Rectal smooth muscle tissue (tissue), 1 donor: ENCODE measurements around the gene PPP3R1.

Experiments used
- H3K27ac ChIP-seq: one replicate; pipeline ENCODE4 v1.7.0; 2013; ENCODE audit warnings: low read depth, low read length, inconsistent platforms
- H3K27me3 ChIP-seq: one replicate; pipeline ENCODE4 v1.7.0; 2013; ENCODE audit warnings: low read length; ENCODE audit not compliant: control insufficient read depth, insufficient read depth
- H3K36me3 ChIP-seq: one replicate; pipeline ENCODE4 v1.7.0; 2013; ENCODE audit warnings: low read length; ENCODE audit not compliant: control insufficient read depth, insufficient read depth
- H3K4me1 ChIP-seq: one replicate; pipeline ENCODE4 v1.7.0; 2013; ENCODE audit warnings: low read length; ENCODE audit not compliant: control insufficient read depth, insufficient read depth
- H3K4me3 ChIP-seq: one replicate; pipeline ENCODE4 v1.7.0; 2013; ENCODE audit warnings: low read length
- H3K9ac ChIP-seq: one replicate; pipeline ENCODE4 v1.7.0; 2013; ENCODE audit warnings: low read length

Gene PPP3R1

GRCh38 chr2:68222287-68222686 is 30.0 kb downstream of the PPP3R1 start:
- no peak overlapping the region for H3K27ac ChIP-seq
- H3K9ac ChIP-seq: no peak overlapping the region
- no peaks in the 10 kb centered on the region for H3K27me3 ChIP-seq
- H3K4me1 ChIP-seq: peaks cover 16% of the 10 kb centered on the region
- no peaks in the 10 kb centered on the region for H3K36me3 ChIP-seq
- no peak overlapping the region for H3K4me3 ChIP-seq

DNA sequence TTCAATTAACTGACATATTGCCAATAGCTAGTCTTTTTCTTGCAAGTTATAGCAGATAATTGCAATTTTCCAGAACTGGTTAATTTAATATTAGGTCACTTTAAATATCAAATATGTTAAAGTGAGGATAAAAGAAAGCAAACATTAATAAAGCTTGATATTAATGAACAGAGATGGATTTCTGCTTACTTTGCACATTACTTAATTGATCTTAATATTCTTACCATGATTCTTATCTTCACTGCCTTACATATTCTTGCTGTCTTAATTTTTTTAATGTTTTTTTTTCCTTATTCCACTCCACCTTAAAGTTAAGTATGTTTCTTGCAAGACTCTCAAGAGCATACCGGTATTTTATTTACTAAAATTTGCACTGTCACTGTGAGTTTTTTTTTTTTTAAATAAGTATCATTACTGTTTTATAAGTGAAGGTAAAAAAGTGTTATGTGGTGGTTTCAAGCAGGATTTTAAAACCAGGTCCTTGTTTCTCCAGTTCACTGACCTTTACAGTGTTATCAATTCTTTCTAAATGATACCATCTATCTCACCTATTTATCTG is 33.9 kb downstream of the PPP3R1 start:
- Histone ChIP-seq H3K27ac (no peak overlapping the region), H3K27me3 (no peaks in the 10 kb centered on the region), H3K4me1 (peaks cover 20% of the 10 kb centered on the region), H3K4me3 (no peak overlapping the region), H3K36me3 (no peaks in the 10 kb centered on the region), H3K9ac (no peak overlapping the region)

DNA sequence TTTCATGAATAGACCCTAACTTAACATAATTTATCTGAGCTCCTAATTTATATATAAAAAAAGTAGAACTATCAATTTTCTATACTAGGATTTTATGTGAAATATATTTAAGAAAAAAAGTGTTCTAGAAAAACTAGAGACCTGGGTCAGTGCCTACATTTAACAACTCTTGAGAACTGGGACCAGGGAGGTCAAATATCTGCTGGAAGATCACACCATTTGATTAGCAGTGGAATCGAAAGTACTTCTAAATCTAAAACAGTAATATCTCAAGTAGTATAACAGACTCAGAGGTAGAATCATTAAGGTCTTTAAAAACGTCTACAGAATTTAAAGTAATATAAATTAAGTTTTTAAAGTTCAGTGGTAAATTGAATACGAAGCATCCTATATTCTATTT is 34.6 kb downstream of the PPP3R1 start:
- H3K27ac ChIP-seq: no peak overlapping the region
- peaks cover 20% of the 10 kb centered on the region for H3K4me1 ChIP-seq
- no peaks in the 10 kb centered on the region for H3K27me3 ChIP-seq
- no peaks in the 10 kb centered on the region for H3K36me3 ChIP-seq
- H3K4me3 ChIP-seq: no peak overlapping the region
- H3K9ac ChIP-seq: no peak overlapping the region

DNA sequence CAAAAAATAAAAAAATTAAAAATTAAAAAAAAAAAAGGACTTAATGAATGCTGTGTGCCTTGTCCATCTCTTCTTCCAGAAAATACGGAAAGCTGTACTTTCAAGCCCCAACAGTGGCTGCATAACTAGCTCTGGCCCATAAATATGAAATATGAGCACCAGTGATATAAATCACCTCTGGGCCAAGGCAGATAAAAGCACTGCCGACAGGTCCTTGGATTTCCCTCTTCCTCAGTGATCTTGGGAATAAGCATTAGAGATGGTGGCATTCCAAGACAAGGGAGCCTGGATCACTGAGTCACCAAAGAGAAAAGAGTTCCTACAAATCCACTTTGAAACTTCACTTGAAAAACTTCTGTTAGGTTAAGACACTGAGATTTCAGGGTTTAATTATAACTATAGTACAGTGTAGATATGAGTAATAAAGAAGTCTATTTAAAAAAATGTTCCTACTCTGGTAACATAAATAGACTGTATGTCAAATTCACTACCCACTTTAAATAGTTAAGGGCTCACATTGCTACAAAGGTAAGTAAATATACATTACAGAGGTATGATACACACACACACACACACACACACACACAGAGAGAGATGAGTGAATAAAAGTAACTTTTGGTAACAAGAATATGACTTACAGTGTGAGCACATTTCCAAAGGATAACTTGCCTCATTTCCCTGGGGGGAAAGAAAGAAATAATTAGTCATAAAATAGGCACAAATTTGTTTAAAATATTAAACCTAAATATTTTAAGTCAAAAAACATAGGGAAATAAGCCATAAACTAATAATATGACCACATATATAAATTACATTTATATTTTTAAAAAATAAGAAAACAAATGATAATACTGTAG is 35.6 kb downstream of the PPP3R1 start:
- Histone ChIP-seq H3K27ac (peak overlapping the region; percentile 22), H3K27me3 (no peaks in the 10 kb centered on the region), H3K36me3 (no peaks in the 10 kb centered on the region), H3K4me3 (no peak overlapping the region), H3K9ac (no peak overlapping the region), H3K4me1 (peaks cover 20% of the 10 kb centered on the region)

GRCh38 chr2:68214381-68214780 is 38.0 kb downstream of the PPP3R1 start:
- Histone ChIP-seq H3K4me3 (no peak overlapping the region), H3K27ac (no peak overlapping the region), H3K4me1 (peaks cover 20% of the 10 kb centered on the region), H3K27me3 (no peaks in the 10 kb centered on the region), H3K36me3 (no peaks in the 10 kb centered on the region), H3K9ac (no peak overlapping the region)

- Histone ChIP-seq H3K27me3 (no peaks in the 10 kb centered on the region), H3K27ac (no peak overlapping the region), H3K9ac (no peak overlapping the region), H3K36me3 (no peaks in the 10 kb centered on the region), H3K4me1 (peaks cover 8% of the 10 kb centered on the region), H3K4me3 (no peak overlapping the region)
Observed at GRCh38 chr2:68206793-68207192, 45.5 kb downstream of the PPP3R1 start.

GRCh38 chr2:68203587-68203986 is 48.7 kb downstream of the PPP3R1 start:
- Histone ChIP-seq H3K27me3 (no peaks in the 10 kb centered on the region), H3K27ac (no peak overlapping the region), H3K9ac (no peak overlapping the region), H3K36me3 (no peaks in the 10 kb centered on the region), H3K4me3 (no peak overlapping the region), H3K4me1 (peaks cover 8% of the 10 kb centered on the region)

DNA sequence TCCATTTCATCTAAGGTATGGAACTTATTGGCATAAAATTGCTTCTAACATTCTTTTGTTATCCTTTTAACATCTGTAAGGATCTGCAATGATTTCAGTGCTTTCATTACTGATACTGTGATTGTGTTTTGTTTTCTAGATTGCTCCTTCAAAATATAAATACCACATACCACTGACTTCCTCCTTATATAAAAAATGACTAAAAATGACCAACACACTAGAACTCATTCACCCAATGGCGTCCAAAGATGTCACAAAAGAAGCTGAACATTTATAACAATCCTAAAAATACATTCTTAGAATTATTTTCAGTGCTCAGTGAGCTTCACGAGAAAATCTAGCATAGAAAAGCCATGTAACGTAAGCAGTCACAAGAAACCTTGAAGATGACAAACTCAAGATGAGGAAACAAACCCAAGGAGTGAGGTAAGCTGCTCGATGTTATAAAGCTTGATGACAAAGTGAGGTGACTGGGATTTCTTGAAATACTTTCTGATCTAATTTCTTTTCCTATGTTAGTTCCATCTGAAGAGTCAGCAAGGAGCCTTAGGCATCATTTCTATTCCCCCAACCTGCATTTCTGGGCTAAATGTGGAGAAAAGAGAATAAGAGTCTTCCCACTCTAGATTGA is 52.1 kb downstream of the PPP3R1 start:
- no peak overlapping the region for H3K4me3 ChIP-seq
- H3K27ac ChIP-seq: no peak overlapping the region
- H3K27me3 ChIP-seq: no peaks in the 10 kb centered on the region
- no peaks in the 10 kb centered on the region for H3K36me3 ChIP-seq
- no peak overlapping the region for H3K9ac ChIP-seq
- peaks cover 10% of the 10 kb centered on the region for H3K4me1 ChIP-seq

DNA sequence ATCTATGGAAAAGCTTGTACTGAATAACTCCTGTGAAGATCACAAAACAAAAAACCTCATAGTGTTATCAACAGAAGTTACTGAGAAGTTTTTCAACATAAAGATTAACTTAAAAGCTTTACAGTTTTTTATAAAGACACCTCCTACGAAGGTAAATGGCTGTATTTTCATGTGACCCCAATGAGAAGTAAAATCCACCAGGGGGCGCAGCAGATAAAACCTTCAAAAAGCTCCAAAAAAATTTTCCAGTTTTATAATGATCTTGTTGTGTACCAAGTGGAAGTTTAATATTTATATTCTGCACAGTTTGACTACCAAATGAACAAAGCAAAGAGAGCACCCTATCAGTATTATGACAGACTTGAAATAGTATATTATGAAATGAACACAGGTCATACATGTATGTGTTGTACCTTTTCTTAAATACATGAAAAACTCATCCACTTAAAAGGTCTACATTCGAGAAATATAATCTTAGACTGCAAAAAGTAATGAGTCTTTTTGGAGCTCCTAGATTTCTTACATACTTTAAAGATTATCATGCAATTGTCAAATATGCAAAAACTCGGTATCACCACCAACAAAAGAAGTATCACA is 56.1 kb downstream of the PPP3R1 start:
- H3K27ac ChIP-seq: no peak overlapping the region
- H3K9ac ChIP-seq: no peak overlapping the region
- no peaks in the 10 kb centered on the region for H3K27me3 ChIP-seq
- H3K4me1 ChIP-seq: peaks cover 12% of the 10 kb centered on the region
- no peaks in the 10 kb centered on the region for H3K36me3 ChIP-seq
- no peak overlapping the region for H3K4me3 ChIP-seq

DNA sequence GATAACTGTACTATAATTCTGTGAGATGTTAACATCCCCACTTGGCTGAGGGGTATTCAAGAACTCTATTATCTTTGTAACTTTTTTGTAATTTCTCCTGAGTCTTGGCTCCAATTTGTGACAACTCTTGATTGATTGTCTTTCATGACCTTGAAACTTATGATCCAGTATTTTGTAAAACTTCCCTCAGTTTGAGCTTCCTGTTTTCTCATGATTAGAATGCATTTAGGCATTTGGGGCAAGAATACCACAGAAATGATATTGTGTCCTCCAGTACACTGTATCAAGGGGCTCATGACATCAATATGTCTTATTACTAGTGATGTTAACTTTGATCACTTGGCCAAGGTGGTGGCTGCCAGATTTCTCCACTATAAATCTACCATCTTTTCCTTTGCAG is 57.2 kb downstream of the PPP3R1 start:
- H3K27ac ChIP-seq: no peak overlapping the region
- peaks cover 12% of the 10 kb centered on the region for H3K4me1 ChIP-seq
- H3K27me3 ChIP-seq: no peaks in the 10 kb centered on the region
- H3K4me3 ChIP-seq: no peak overlapping the region
- H3K9ac ChIP-seq: no peak overlapping the region
- no peaks in the 10 kb centered on the region for H3K36me3 ChIP-seq

DNA sequence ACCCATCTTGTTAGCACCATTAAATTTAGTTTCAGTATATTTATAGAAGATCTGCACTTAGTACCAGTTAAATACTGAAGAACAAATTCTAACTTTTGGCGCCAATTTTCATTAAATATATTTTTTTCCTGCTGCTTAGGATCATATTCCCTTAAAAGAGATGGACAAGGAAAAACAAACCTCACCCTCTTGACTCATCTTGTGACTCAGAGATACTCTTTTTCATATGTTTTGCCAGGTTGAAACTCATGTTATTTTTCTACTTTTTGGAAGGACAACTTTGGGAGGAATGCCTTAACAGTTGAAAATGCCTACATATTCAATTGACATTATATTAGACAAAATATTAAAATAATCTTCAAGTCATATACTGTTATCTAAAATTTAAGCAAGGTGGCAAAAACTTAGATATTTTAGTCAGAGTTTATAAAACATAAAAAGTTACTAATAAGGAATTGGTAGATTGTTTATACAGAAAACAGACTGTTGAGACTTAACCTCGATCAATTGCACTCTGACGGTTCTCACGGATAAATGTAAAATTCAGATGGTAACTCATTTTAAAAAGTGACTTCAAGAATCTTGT is 58.5 kb downstream of the PPP3R1 start:
- Histone ChIP-seq H3K9ac (no peak overlapping the region), H3K36me3 (no peaks in the 10 kb centered on the region), H3K27me3 (no peaks in the 10 kb centered on the region), H3K27ac (no peak overlapping the region), H3K4me3 (no peak overlapping the region), H3K4me1 (peaks cover 12% of the 10 kb centered on the region)

DNA sequence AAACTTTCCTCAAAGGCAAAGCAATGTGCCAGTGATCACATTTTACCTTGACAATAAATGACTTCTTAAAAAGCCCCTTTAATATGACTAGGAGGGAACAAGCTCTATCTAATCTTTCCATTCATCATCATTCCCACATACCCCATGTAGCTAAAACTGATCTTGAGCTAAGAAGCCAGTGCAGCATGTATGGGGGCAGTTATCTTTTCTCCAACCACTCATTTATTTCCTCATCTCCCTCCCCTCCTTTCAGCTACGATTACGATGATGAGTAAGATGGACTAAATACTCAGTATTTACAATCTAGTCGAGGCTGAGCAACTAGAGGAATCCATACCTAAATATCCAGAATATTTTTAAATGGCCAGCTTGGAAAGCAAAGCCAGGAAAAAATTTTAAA is 59.2 kb downstream of the PPP3R1 start:
- H3K9ac ChIP-seq: no peak overlapping the region
- no peaks in the 10 kb centered on the region for H3K36me3 ChIP-seq
- H3K27me3 ChIP-seq: no peaks in the 10 kb centered on the region
- no peak overlapping the region for H3K4me3 ChIP-seq
- peaks cover 12% of the 10 kb centered on the region for H3K4me1 ChIP-seq
- peak overlapping the region; percentile 32 for H3K27ac ChIP-seq
